Neural progenitor cell (in vitro differentiated cells): ENCODE measurements around the gene RAET1E. TPM values are rescaled to one million over a fixed set of nuclear protein-coding genes. Genes with fewer than 3 reads are reported as not detected.
"Not testable (repeated sequence)": the region's sequence is repeated elsewhere in the genome, so short reads cannot be mapped to it uniquely, and the experiment has no call there.

Experiments used
- DNase-seq: peaks from one replicate; pipeline ENCODE4 v3.0.0-alpha.2; 2016; ENCODE audit warnings: low spot score
- H2AFZ ChIP-seq: fragments of 200-600 bp; sonication (generic); replicated peaks from 2 replicates; pipeline ENCODE4 v1.6.1; 2016; ENCODE audit warnings: antibody characterized with exemption
- H3F3A ChIP-seq: fragments of 200-600 bp; sonication (generic); 2 replicates; pipeline ENCODE4 v1.6.1; 2016; ENCODE audit warnings: antibody characterized with exemption, low read depth
- H3K27ac ChIP-seq: fragments of 200-600 bp; sonication (generic); 2 replicates; pipeline ENCODE4 v1.5.1; 2016; ENCODE audit warnings: mild to moderate bottlenecking
- H3K27me3 ChIP-seq: fragments of 200-600 bp; sonication (generic); 2 replicates; pipeline ENCODE4 v1.6.1; 2016; ENCODE audit warnings: mild to moderate bottlenecking, moderate library complexity
- H3K36me3 ChIP-seq: fragments of 200-600 bp; sonication (generic); 2 replicates; pipeline ENCODE4 v1.5.1; 2016
- H3K4me1 ChIP-seq: fragments of 200-600 bp; sonication (generic); 2 replicates; pipeline ENCODE4 v1.6.1; 2016; ENCODE audit warnings: mixed run types
- H3K4me2 ChIP-seq: fragments of 200-600 bp; sonication (generic); 2 replicates; pipeline ENCODE4 v1.6.1; 2016
- H3K4me3 ChIP-seq: fragments of 200-600 bp; sonication (generic); 2 replicates; pipeline ENCODE4 v1.5.1; 2016
- H3K79me2 ChIP-seq: fragments of 200-600 bp; sonication (generic); 2 replicates; pipeline ENCODE4 v1.6.1; 2016; ENCODE audit warnings: low read depth
- H3K9ac ChIP-seq: fragments of 200-600 bp; sonication (generic); 2 replicates; pipeline ENCODE4 v1.6.1; 2016
- H3K9me3 ChIP-seq: fragments of 200-600 bp; sonication (generic); 2 replicates; pipeline ENCODE4 v1.5.1; 2016; ENCODE audit warnings: low read depth
- H4K20me1 ChIP-seq: fragments of 200-600 bp; sonication (generic); 2 replicates; pipeline ENCODE4 v1.6.1; 2016; ENCODE audit warnings: low read depth
- H3K27ac Mint-ChIP-seq: 3 replicates; pipeline ENCODE4 v1.8.0; 2021; ENCODE audit warnings: mixed read lengths
- H3K27me3 Mint-ChIP-seq: 2 replicates; pipeline ENCODE4 v1.8.0; 2022; ENCODE audit warnings: low read depth, mild to moderate bottlenecking, inconsistent platforms, moderate library complexity, mixed read lengths; ENCODE audit not compliant: insufficient read depth
- H3K36me3 Mint-ChIP-seq: 3 replicates; pipeline ENCODE4 v1.8.0; 2021; ENCODE audit warnings: mixed read lengths
- H3K4me1 Mint-ChIP-seq: 3 replicates; pipeline ENCODE4 v1.8.0; 2021; ENCODE audit warnings: mixed read lengths
- H3K4me3 Mint-ChIP-seq: 3 replicates; pipeline ENCODE4 v1.8.0; 2021; ENCODE audit warnings: mild to moderate bottlenecking, moderate library complexity, mixed read lengths
- H3K9me3 Mint-ChIP-seq: 3 replicates; pipeline ENCODE4 v1.8.0; 2020; ENCODE audit warnings: mixed read lengths
- CTCF ChIP-seq: fragments of 200-600 bp; sonication (generic); IDR thresholded peaks from 2 replicates; pipeline ENCODE4 v1.5.1; 2017; ENCODE audit warnings: antibody characterized with exemption, mild to moderate bottlenecking
- EZH2 ChIP-seq: fragments of 200-600 bp; sonication (generic); IDR thresholded peaks from 2 replicates; pipeline ENCODE4 v1.6.1; 2017; ENCODE audit warnings: antibody characterized with exemption, mild to moderate bottlenecking, moderate library complexity
- EZH2phosphoT487 ChIP-seq: fragments of 200-600 bp; sonication (generic); IDR thresholded peaks from 2 replicates; pipeline ENCODE4 v1.6.1; 2017; ENCODE audit warnings: antibody characterized with exemption
- total RNA-seq: library from RNA; depleted of rRNA; stranded (reverse); fragments of >200 nt; gene quantifications from 2 replicates; pipeline ENCODE4 v1.2.3, GENCODE V29; 2015; ENCODE audit warnings: low replicate concordance

The RAET1E gene
- total RNA-seq, 1 donor from 2014 or later, result not detected

- no peak for DNase-seq
- no peak overlapping the region for H3K9ac ChIP-seq
- no peaks in the 10 kb centered on the region for H3K9me3 Mint-ChIP-seq
- no peak overlapping the region for H3K27ac ChIP-seq
- H3K36me3 ChIP-seq, result no peaks in the 10 kb centered on the region
- H3K36me3 Mint-ChIP-seq, result no peaks in the 10 kb centered on the region
- H3K79me2 ChIP-seq, result no peaks in the 10 kb centered on the region
- H3K4me3 ChIP-seq, result no peak overlapping the region
- no peak overlapping the region for H2AFZ ChIP-seq
- no peaks in the 10 kb centered on the region for H4K20me1 ChIP-seq
- TF ChIP-seq EZH2phosphoT487 (no peak), CTCF (no peak), EZH2 (no peak)
- H3K9me3 ChIP-seq, result no peaks in the 10 kb centered on the region
- no peaks in the 10 kb centered on the region for H3K4me1 ChIP-seq
- H3F3A ChIP-seq, result no peaks in the 10 kb centered on the region
- no peak overlapping the region for H3K4me3 Mint-ChIP-seq
- H3K27ac Mint-ChIP-seq, result no peak overlapping the region
- H3K4me1 Mint-ChIP-seq, result no peaks in the 10 kb centered on the region
- no peak overlapping the region for H3K4me2 ChIP-seq
- peaks cover 78% of the 10 kb centered on the region for H3K27me3 Mint-ChIP-seq
- H3K27me3 ChIP-seq, result peaks cover 100% of the 10 kb centered on the region
Measured at GRCh38 chr6:149933036-149933435, 35.1 kb upstream of the RAET1E start.

- no peaks in the 10 kb centered on the region for H3K79me2 ChIP-seq
- H3K4me1 ChIP-seq, result no peaks in the 10 kb centered on the region
- H3K27me3 ChIP-seq, result peaks cover 100% of the 10 kb centered on the region
- H3K4me2 ChIP-seq, result no peak overlapping the region
- H3K27me3 Mint-ChIP-seq, result peaks cover 69% of the 10 kb centered on the region
- no peak for DNase-seq
- H3K9me3 Mint-ChIP-seq, result no peaks in the 10 kb centered on the region
- no peaks in the 10 kb centered on the region for H3K4me1 Mint-ChIP-seq
- no peak overlapping the region for H3K9ac ChIP-seq
- H3K36me3 Mint-ChIP-seq, result no peaks in the 10 kb centered on the region
- TF ChIP-seq EZH2 (no peak), EZH2phosphoT487 (no peak), CTCF (no peak)
- H3K4me3 Mint-ChIP-seq, result no peak overlapping the region
- no peaks in the 10 kb centered on the region for H3F3A ChIP-seq
- no peak overlapping the region for H2AFZ ChIP-seq
- no peak overlapping the region for H3K27ac ChIP-seq
- no peak overlapping the region for H3K4me3 ChIP-seq
- no peaks in the 10 kb centered on the region for H3K36me3 ChIP-seq
- H3K9me3 ChIP-seq, result no peaks in the 10 kb centered on the region
- H4K20me1 ChIP-seq, result no peaks in the 10 kb centered on the region
- H3K27ac Mint-ChIP-seq, result no peak overlapping the region
Measured at GRCh38 chr6:149931501-149931900, 33.6 kb upstream of the RAET1E start.

GRCh38 chr6:149929422-149929821, 31.5 kb upstream of the RAET1E start:
- TF ChIP-seq EZH2phosphoT487 (no peak), EZH2 (no peak), CTCF (peak; percentile 72)
- peaks cover 2% of the 10 kb centered on the region for H3K4me1 Mint-ChIP-seq

GRCh38 chr6:149927025-149927424, 29.1 kb upstream of the RAET1E start:
- H3K36me3 ChIP-seq, H3K4me3 ChIP-seq, H3K4me1 ChIP-seq, H3K9me3 Mint-ChIP-seq, H3K36me3 Mint-ChIP-seq, H3K27ac ChIP-seq, H3K79me2 ChIP-seq, H3K4me3 Mint-ChIP-seq, H3K9me3 ChIP-seq, H3K27ac Mint-ChIP-seq, H3K4me2 ChIP-seq, DNase-seq, H3F3A ChIP-seq, H2AFZ ChIP-seq, H3K9ac ChIP-seq: not testable (repeated sequence)
- Histone ChIP-seq H4K20me1 (peaks cover 16% of the 10 kb centered on the region), H3K27me3 (peaks cover 100% of the 10 kb centered on the region)
- H3K4me1 Mint-ChIP-seq, result peaks cover 11% of the 10 kb centered on the region
- peaks cover 71% of the 10 kb centered on the region for H3K27me3 Mint-ChIP-seq

More at GRCh38 chr6:149929422-149929821, 31.5 kb upstream of the RAET1E start:
- H3K9me3 ChIP-seq, result no peaks in the 10 kb centered on the region
- no peak overlapping the region for H3K9ac ChIP-seq
- peaks cover 10% of the 10 kb centered on the region for H4K20me1 ChIP-seq
- H3K36me3 Mint-ChIP-seq, result no peaks in the 10 kb centered on the region
- no peaks in the 10 kb centered on the region for H3K79me2 ChIP-seq
- H2AFZ ChIP-seq, result no peak overlapping the region
- H3K27ac Mint-ChIP-seq, result no peak overlapping the region
- H3K4me3 Mint-ChIP-seq, result no peak overlapping the region
- H3K27ac ChIP-seq, result no peak overlapping the region
- H3K36me3 ChIP-seq, result no peaks in the 10 kb centered on the region
- peaks cover 3% of the 10 kb centered on the region for H3K9me3 Mint-ChIP-seq
- no peaks in the 10 kb centered on the region for H3F3A ChIP-seq
- peaks cover 66% of the 10 kb centered on the region for H3K27me3 Mint-ChIP-seq
- no peak overlapping the region for H3K4me3 ChIP-seq
- H3K27me3 ChIP-seq, result peaks cover 100% of the 10 kb centered on the region
- peak; percentile 66 for DNase-seq
- H3K4me2 ChIP-seq, result no peak overlapping the region
- no peaks in the 10 kb centered on the region for H3K4me1 ChIP-seq
